K562 (cell line): Measurements from ENCODE around the gene ATXN3. TPM values are rescaled to one million over a fixed set of nuclear protein-coding genes. Genes with fewer than 3 reads are reported as not detected.

ENCODE experiments used
- AFF4 ChIP-seq: sonication (generic); formaldehyde crosslinking; IDR thresholded peaks from 2 replicates; pipeline ENCODE4 v1.8.0; 2023; ENCODE audit warnings: mild to moderate bottlenecking, missing genetic modification reagents
- ATF3 ChIP-seq, 2 experiments: fragments of 450-650 bp in 1 of 2; sonication (generic) in 1 of 2; formaldehyde crosslinking in 1 of 2; IDR thresholded peaks in 1 of 2; conservative IDR thresholded peaks in 1 of 2; 2 replicates each; pipeline versions ENCODE4 v1.6.1 to v1.8.1; 2016 to 2023; ENCODE audit warnings: mild to moderate bottlenecking in 2 of 2, moderate library complexity in 2 of 2, inconsistent platforms in 1 of 2, missing genetic modification reagents in 1 of 2
- ATF7 ChIP-seq: fragments of 450-650 bp; IDR thresholded peaks from 2 replicates; pipeline ENCODE4 v1.7.1; 2014; ENCODE audit warnings: mild to moderate bottlenecking, moderate library complexity
- CXXC5 ChIP-seq: fragments of 250-450 bp; sonication (Bioruptor Pico); IDR thresholded peaks from 2 replicates; pipeline ENCODE4 v1.8.0; 2022; ENCODE audit warnings: inconsistent platforms, mild to moderate bottlenecking, moderate library complexity
- GMEB1 ChIP-seq: fragments of 250-450 bp; sonication (Bioruptor Pico); IDR thresholded peaks from 2 replicates; pipeline ENCODE4 v1.4.0; 2020; ENCODE audit warnings: mild to moderate bottlenecking
- GTF2E2 ChIP-seq: fragments of 200-800 bp; sonication (Bioruptor generic); IDR thresholded peaks from 2 replicates; pipeline ENCODE4 v1.6.1; 2016; ENCODE audit warnings: missing genetic modification characterization, missing compliant biosample characterization
- GTF2F1 ChIP-seq: IDR thresholded peaks from 2 replicates; pipeline ENCODE4 v1.6.1; 2011; ENCODE audit warnings: low read depth, low read length, improper control_type of control experiment
- HDAC1 ChIP-seq, 2 experiments: fragments of 450-650 bp; IDR thresholded peaks; 2 replicates each; pipeline ENCODE4 v1.6.1; 2016 to 2017; ENCODE audit warnings: inconsistent platforms in 1 of 2, mild to moderate bottlenecking in 1 of 2, moderate library complexity in 1 of 2
- KDM4B ChIP-seq, 2 experiments: fragments of 450-650 bp in 1 of 2; sonication (generic) in 1 of 2; IDR thresholded peaks; 2 replicates each; pipeline ENCODE4 v1.6.1; 2016 to 2017; ENCODE audit warnings: borderline replicate concordance in 2 of 2, antibody characterized with exemption in 1 of 2, low read depth in 1 of 2, mild to moderate bottlenecking in 1 of 2
- MTA1 ChIP-seq: fragments of 450-650 bp; IDR thresholded peaks from 2 replicates; pipeline ENCODE4 v1.6.1; 2017; ENCODE audit warnings: borderline replicate concordance
- NFIC ChIP-seq: fragments of 450-650 bp; IDR thresholded peaks from 2 replicates; pipeline ENCODE4 v1.6.1; 2017; ENCODE audit warnings: mild to moderate bottlenecking, inconsistent platforms
- NFRKB ChIP-seq: fragments of 450-650 bp; IDR thresholded peaks from 2 replicates; pipeline ENCODE4 v1.6.1; 2016; ENCODE audit warnings: low read depth
- NONO ChIP-seq, 2 experiments: fragments of 200-400 bp in 1 of 2; fragments of 450-650 bp in 1 of 2; formaldehyde crosslinking in 1 of 2; IDR thresholded peaks; 2 replicates each; pipeline ENCODE4 v1.6.1; 2017; ENCODE audit warnings: low read depth in 2 of 2, mild to moderate bottlenecking in 2 of 2, moderate library complexity in 2 of 2, low read length in 1 of 2
- NR2C2 ChIP-seq, 2 experiments: fragments of 200-800 bp in 1 of 2; sonication (Bioruptor generic) in 1 of 2; sonication (generic) in 1 of 2; formaldehyde crosslinking in 1 of 2; IDR thresholded peaks; 2 replicates each; pipeline versions ENCODE4 v1.6.1 to v1.8.0; 2016 to 2022; ENCODE audit warnings: mild to moderate bottlenecking in 1 of 2, missing compliant biosample characterization in 1 of 2, missing genetic modification characterization in 1 of 2, missing genetic modification reagents in 1 of 2
- RUNX1 ChIP-seq: sonication (generic); IDR thresholded peaks from 2 replicates; pipeline ENCODE4 v1.6.1; 2016; ENCODE audit warnings: antibody characterized with exemption, low read depth
- SIN3B ChIP-seq: fragments of 450-650 bp; IDR thresholded peaks from 2 replicates; pipeline ENCODE4 v1.6.1; 2017; ENCODE audit warnings: low read depth, mild to moderate bottlenecking, moderate library complexity
- SIX5 ChIP-seq, 2 experiments: IDR thresholded peaks; 2 replicates each; pipeline ENCODE4 v1.6.1; 2011; ENCODE audit warnings: low read length in 2 of 2, borderline replicate concordance in 1 of 2, low read depth in 1 of 2, mild to moderate bottlenecking in 1 of 2, moderate library complexity in 1 of 2; ENCODE audit not compliant: insufficient read depth in 1 of 2
- ZNF41 ChIP-seq: fragments of 250-450 bp; sonication (Bioruptor Pico); conservative IDR thresholded peaks from 2 replicates; pipeline ENCODE4 v1.4.0; 2020; ENCODE audit warnings: mild to moderate bottlenecking
- ZNF584 ChIP-seq: fragments of 200-800 bp; sonication (Bioruptor generic); IDR thresholded peaks from 2 replicates; pipeline ENCODE4 v1.6.1; 2016; ENCODE audit warnings: low read depth, mild to moderate bottlenecking, missing genetic modification characterization, missing compliant biosample characterization
- polyA plus RNA-seq, 8 experiments: library from polyadenylated mRNA; depleted of rRNA in 4 of 8; stranded (reverse) in 5 of 8; unstranded in 3 of 8; fragments of >200 nt; fragmentation: Nextera tagmentation in 2 of 8; fragmentation: Illumina TruSeq in 1 of 8; extraction: Ambion mirVana in 2 of 8; extraction: Trizol in 1 of 8; gene quantifications; 2 replicates each; pipeline versions ENCODE4 v1.2.1 to v1.2.3, GENCODE V29; 2011 to 2014; ENCODE audit warnings: inconsistent platforms in 1 of 8, missing spikeins in 1 of 8
- total RNA-seq, 7 experiments: library from RNA; depleted of rRNA in 6 of 7; stranded (reverse); fragments of >200 nt in 6 of 7; fragmentation: Illumina TruSeq in 2 of 7; extraction: Trizol in 2 of 7; gene quantifications; 2 replicates each; pipeline versions ENCODE4 v1.2.1 to v1.2.3, GENCODE V29; 2011 to 2021; ENCODE audit warnings: low replicate concordance in 1 of 7

The ATXN3 gene
- total and polyA plus RNA-seq, 9 of the 15 experiments (the other 6 are each of a cell fraction or from before 2014, with no cell fraction given), result 11.3 to 25.0 (median 14.6) TPM

GRCh38 chr14:92039719-92040430 lies 66.5 kb downstream of the ATXN3 start, which contains the start of gene TRIP11 (continued):
- TF ChIP-seq AFF4 (CRISPR knock-in tag) (0 out of 2 replicates have a peak, but pooled peaks have one; percentile 74), ATF7 (0 out of 2 replicates have a peak, but pooled peaks have one; percentile 32), SIX5 (IDR thresholded peaks at IDR 0.05; ENCODE audit: borderline replicate concordance in 1 of 2, insufficient read depth in 1 of 2, low read depth in 1 of 2, low read length in 2 of 2) (peak in 1 of 2 experiments; percentile 25; a peak in 1 of 4 replicates), NFIC (peak; percentile 23; the same call in 1 of the 2 replicates), ZNF41 (CRISPR knock-in tag) (0 out of 2 replicates have a peak, but pooled peaks have one; percentile 20), GTF2F1 (0 out of 2 replicates have a peak, but pooled peaks have one; percentile 50), GTF2E2 (tag) (peak; percentile 94), ATF3 (IDR thresholded peaks at IDR 0.05) (no peak), ATF3 (CRISPR knock-in tag; conservative IDR thresholded peaks at IDR 0.05) (peak; percentile 51; the same call in 1 of the 2 replicates), GMEB1 (CRISPR knock-in tag) (peak; percentile 72), RUNX1 (no peak), ZNF584 (CRISPR knock-in tag) (no peak), NFRKB (peak; percentile 95), NR2C2 (CRISPR knock-in tag; IDR thresholded peaks at IDR 0.05) (peak; percentile 63; the same call in 1 of the 2 replicates), NR2C2 (tag; IDR thresholded peaks at IDR 0.05) (peak; percentile 76; the same call in 1 of the 2 replicates), SIN3B (peak; percentile 83), MTA1 (peak; percentile 57; the same call in 1 of the 2 replicates), HDAC1 (IDR thresholded peaks at IDR 0.05) (peak in 1 of 2 experiments; percentile 29; a peak in 1 of 4 replicates), KDM4B (IDR thresholded peaks at IDR 0.05; ENCODE audit: borderline replicate concordance in 2 of 2, low read depth in 1 of 2) (peak in 1 of 2 experiments; percentile 82; a peak in 1 of 4 replicates), CXXC5 (CRISPR knock-in tag) (peak; percentile 78), NONO (IDR thresholded peaks at IDR 0.05; ENCODE audit: low read depth in 2 of 2, low read length in 1 of 2) (peak in 1 of 2 experiments; percentile 19; a peak in 1 of 4 replicates)
